EL (cell line): ENCODE results near the gene TPSG1.
"Not testable (repeated sequence)": the region's sequence is repeated elsewhere in the genome, so short reads cannot be mapped to it uniquely, and the experiment has no call there.

Experiments
- DNase-seq: peaks from one replicate; pipeline ENCODE4 v3.0.0-alpha.2; 2016

Gene TPSG1

GRCh38 chr16:1230084-1230470, 5.0 kb upstream of the TPSG1 start, which contains the start of gene TPSB2:
Gene TPSB2, minus strand, starts transcription at chr16:1230184. Its CDS starts 233 bp downstream, at chr16:1229951.
- DNase-seq, result not testable (repeated sequence)

GRCh38 chr16:1229476-1229875, 4.4 kb upstream of the TPSG1 start:
- DNase-seq, result not testable (repeated sequence)

- not testable (repeated sequence) for DNase-seq
Observed at GRCh38 chr16:1228227-1228626, 3.2 kb upstream of the TPSG1 start.

- DNase-seq, result not testable (repeated sequence)
Observed at GRCh38 chr16:1226692-1227091, 1.6 kb upstream of the TPSG1 start.

DNA sequence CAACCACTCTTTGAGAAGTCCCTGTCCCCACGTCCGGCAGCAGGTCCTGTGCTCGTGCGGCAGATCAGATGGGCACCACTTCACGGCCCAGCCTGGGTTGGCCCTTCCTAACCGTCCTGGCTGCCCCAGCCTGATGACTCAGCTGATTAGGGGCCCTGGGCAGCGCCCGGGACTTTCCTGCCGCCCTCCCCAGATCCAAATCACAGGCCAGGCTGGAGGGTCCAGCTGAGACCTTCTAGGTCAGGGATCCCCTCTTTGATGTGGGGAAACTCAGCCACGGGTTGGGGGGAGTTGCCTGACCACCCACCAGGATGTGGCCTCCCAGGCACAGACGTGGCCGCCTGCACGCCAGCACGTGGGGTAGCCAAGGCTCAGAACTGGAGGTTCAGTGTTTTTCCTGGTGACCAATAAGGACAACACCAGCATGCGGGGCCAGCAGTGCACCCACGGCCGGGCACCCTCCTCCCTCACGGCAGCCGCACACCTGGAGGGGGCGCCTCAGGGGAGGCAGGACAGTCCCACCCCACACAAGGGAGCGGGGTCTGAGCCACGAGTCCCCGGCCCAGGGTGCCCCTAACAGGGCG, 752 bp upstream of the TPSG1 start:
- DNase-seq, result not testable (repeated sequence)

- DNase-seq, result no peak
Observed at GRCh38 chr16:1224558-1224957, 510 bp downstream of the TPSG1 start.

GRCh38 chr16:1223355-1224214, 1.5 kb downstream of the TPSG1 start:
- DNase-seq, result no peak

GRCh38 chr16:1222553-1223354, 2.3 kb downstream of the TPSG1 start:
- DNase-seq, result no peak

DNA sequence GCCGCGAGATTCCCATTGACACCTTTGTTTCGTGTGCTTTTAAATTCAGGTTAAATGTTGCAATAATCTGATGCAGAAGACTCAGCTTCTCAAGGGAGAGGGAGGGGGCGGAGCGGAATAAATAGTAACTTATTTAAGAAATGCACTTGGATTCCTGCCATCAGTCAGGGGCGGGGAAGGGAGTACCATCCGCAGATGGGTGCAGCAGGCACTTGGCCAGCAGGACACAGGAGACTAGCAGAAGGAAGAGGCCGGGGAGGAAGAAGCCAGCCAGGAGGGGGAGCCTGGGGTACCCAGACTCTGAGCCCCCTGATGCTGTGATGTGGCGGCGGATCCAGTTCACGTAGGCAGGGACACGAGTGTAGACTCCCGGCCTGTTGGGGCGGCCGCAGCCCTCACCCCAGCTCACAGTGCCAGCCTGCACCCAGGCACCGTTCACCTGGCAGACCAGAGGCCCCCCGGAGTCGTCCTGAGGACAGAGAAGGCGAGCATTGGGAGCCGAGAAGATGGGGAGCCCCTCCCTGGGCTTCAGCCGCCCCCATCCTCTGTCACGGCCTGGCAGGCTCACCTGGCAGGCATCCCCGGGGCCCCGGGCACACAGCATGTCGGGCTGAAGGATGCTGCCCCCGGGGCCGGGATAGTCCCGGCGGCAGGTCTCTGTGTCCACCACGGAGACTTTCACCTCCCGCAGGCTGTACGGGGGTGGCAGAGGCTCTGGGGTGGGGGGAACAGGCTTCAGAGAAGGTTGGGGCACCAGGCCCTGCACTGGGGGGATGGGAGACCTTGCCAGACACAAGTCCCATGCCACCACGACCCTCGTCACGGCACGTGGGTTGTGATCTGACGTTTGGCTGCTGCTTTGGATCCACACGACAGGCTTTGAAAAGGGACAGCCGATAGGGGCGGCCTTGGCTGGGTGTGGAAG, 3.2 kb downstream of the TPSG1 start:
- DNase-seq, result no peak

GRCh38 chr16:1220841-1221627, 4.0 kb downstream of the TPSG1 start:
- DNase-seq, result no peak

GRCh38 chr16:1220098-1220728, 4.9 kb downstream of the TPSG1 start:
- no peak for DNase-seq

DNA sequence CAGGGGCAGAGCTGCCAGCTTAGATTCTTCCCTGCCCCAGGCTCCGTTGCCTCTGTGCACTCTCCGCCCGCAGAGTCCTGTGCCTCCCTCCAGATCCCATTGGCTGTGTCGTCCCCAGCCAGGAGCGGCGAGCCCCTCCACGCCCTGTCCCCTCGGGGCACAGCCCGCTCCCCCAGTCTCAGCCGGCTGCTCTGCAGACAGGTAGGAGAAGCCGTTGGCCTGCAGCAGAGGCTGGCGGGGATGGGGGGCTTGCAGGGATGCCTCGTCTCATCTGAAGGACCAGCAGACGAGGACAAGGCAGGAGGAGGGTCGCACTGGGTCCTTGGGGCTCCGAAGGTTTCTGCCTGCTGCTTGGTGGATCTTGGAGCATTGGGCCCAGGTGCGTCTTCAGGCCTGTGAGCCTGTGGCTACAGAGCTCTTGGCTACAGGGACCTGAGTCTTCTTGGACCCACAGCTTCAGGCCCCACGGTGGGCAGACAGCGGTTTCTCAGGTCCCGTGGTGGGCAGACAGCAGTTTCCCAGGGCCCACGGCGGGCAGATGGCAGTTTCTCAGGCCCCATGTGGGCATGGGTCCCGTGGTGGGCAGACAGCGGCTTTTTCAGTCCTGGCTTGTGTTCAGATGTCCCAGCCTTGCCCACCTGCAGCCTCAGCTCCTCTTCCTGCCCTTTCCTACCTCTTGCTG, 6.0 kb downstream of the TPSG1 start:
- no peak for DNase-seq

GRCh38 chr16:1218061-1218929, 6.8 kb downstream of the TPSG1 start:
- DNase-seq, result no peak

GRCh38 chr16:1217526-1217925, 7.5 kb downstream of the TPSG1 start:
- DNase-seq, result no peak

- no peak for DNase-seq
Observed at GRCh38 chr16:1216681-1217400, 8.2 kb downstream of the TPSG1 start.

- no peak for DNase-seq
Observed at GRCh38 chr16:1216296-1216619, 8.8 kb downstream of the TPSG1 start.

DNA sequence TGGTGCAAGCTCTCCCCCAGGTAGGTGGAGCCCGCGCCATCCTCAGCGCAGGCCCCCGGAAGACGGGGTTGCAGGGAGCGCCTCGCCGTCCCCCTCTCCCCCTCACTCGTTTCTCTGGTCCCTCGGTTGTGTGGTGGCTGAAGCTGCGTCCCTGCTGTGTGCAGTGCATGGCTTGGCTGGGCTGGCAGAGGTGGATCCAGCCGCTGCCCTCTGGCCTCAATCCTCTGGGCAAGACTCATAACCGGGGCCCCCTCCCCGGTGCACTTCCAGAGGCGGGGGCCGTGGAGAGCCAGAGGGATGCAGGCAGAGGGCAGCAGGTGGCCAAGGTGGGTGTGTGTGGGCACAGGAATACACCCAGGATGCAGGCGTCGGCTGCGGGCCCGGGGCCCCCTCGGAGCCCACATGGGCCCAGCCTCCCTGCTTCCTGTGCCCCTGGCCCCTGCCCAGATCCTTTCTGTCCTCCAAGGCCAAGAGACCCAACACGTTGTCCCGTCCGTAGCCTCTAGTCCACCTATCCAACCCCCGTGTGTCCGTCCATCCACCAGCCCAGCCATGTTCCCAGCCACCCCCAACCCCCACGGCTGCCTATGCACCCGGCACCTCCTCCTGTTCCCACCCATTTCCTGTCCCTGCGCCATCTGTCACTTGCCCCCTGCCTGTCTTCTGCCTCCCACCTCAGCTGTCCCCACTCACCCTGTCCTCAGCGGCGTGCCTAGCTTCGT, 9.3 kb downstream of the TPSG1 start:
- DNase-seq, result no peak

DNA sequence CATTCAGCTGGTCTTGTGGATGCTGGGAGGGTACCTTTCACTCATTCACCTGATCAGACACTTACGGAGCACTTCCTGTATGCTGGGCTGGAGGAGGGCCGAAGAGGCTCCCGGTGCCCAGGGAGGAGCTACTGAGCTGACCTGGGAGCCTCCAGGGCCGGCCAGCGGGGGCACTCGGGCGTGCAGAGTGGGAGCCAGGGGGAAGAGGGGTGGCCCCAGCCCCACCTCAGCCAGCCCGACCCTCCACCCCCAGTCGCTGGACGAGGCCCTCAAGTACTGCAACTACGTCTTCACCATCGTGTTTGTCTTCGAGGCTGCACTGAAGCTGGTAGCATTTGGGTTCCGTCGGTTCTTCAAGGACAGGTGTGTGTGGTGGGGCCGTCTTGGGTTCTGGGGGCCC, 10.3 kb downstream of the TPSG1 start:
- DNase-seq, result no peak
